NCI-H2227 (cell line): ENCODE results near the gene COMMD4.
"Not testable (repeated sequence)": the region's sequence is repeated elsewhere in the genome, so short reads cannot be mapped to it uniquely, and the experiment has no call there.

Experiments used
- DNase-seq: peaks from one replicate; lab custom pipeline; 2025; ENCODE audit not compliant: unreplicated experiment; lab: John Stamatoyannopoulos, UW

COMMD4 gene

GRCh38 chr15:75332093-75332492 is 3.8 kb upstream of the COMMD4 start:
- DNase-seq: not testable (repeated sequence)

DNA sequence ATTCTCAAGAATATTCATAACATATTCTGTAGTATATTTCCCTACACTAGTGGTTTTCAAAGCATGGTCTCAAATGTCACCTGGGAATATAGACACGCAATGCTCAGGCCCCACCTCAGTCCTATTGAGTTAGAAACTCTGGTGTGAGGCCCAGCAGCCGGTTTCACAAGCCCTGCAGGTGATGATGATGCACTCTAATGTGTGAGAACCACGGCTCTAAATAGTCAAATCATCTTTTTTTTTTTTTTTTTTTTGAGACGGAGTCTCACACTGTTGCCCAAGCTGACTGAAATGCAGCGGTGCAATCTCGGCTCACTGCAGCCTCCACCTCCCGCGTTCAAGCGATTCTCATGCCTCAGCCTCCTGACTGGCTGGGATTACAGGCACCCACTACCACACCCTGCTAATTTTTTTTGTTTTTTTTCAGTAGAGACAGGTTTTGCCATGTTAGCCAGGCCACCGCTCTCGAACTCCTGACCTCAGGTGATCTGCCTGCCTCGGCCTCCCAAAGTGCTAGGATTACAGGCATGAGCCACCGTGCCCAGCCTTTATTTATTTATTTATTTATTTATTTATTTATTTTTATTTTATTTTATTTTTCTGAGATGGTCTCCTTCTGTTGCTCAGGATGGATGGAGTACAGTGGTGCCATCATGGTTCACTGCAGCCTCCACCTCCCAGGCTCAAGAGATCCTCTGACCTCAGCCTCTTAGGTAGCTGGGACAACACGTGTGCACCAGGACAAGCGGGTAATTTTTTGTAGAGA is 2.0 kb upstream of the COMMD4 start:
- not testable (repeated sequence) for DNase-seq

GRCh38 chr15:75335313-75335704 is 554 bp upstream of the COMMD4 start:
- DNase-seq: no peak

GRCh38 chr15:75338661-75339240 is 2.9 kb downstream of the COMMD4 start:
- no peak for DNase-seq

DNA sequence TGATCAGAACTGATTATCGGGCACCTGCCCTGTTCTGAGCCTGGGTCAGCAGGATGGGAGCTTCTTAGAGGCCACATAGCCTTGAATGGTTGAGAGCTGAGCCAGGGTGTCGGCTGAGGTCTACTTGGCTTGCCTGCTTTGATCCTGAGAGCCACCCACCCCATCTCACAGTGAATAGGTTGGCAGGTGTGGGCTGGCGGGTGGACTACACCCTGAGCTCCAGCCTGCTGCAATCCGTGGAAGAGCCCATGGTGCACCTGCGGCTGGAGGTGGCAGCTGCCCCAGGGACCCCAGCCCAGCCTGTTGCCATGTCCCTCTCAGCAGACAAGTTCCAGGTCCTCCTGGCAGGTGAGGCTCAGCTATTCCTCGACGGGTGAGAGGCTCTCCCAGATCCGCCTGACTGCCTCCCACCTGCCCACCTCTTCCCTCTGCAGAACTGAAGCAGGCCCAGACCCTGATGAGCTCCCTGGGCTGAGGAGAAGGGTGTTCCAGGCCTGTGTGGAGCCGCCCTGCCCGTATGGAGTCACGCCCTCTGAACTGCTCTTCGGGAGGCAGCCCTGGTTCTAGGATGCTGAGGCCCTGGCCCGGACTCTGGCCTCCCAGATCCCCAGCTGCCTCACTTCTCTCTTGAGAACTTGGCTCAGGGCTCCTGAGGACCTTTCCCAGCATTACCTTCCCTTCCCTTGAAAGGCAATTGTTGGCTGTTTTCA is 3.8 kb downstream of the COMMD4 start:
- no peak for DNase-seq

DNA sequence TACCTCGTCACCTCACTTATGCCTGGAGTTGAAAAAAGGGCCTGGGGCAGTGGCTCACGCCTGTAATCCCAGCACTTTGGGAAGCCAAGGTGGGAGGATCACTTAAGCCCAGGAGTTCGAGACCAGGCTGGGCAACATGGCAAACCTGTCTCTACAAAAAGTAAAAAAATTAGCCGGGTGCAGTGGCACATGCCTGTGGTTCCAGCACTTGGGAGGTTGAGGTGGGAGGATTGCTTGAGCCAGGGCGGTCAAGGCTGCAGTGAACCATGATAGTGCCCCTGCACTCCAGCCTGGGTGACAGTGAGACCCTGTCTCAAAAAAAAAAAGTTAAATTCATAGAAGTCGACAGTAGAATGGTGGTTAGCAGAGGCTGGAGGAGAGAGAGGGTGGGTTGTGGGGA is 6.4 kb downstream of the COMMD4 start:
- no peak for DNase-seq

- not testable (repeated sequence) for DNase-seq
Observed at GRCh38 chr15:75343953-75344352, 8.1 kb downstream of the COMMD4 start.

GRCh38 chr15:75346796-75347221 is 10.9 kb downstream of the COMMD4 start, which contains the start of gene NEIL1:
NEIL1 (plus strand) TSS chr15:75347039; CDS start chr15:75348906, 1,867 bp downstream.
- no peak for DNase-seq

DNA sequence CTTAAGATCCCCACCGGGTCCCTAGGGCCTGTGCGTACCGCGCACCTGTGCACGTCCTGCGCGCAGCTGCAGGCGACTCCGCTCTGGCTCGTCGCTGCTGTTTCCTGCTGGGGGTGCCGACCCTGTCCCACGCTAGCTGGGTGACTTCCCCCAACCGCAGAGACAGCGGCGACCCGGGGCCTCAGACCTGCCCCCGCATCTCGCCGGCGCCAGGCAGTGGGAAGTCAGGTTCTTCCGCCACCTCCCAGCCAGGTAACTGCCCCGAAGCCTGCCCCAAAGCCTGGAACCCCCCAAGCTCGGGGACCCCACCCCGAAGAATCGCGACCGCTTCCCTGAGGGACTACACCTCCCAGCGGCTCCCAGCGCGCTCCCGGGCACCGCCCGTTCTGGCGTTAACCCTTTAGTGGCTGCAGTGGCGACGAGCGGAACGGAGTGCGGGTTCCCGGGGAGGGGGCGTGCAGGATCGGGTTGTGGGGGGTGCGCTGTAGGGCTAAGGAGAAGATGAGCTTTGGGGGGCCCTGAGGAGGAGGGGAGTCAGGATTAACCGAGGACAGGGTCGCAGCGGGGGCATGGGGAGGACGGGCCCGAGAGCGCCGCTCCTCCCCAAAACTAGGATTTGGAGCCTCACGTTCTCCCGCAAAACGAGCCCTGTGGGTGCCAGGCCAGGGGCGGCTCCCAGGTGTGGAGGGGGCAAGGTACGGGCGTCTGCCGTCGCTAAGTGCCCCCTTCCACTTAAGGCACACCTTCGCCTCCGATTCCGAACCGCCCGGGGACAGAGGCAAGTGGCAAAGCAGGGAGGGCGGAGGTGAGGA is 11.6 kb downstream of the COMMD4 start:
- DNase-seq: peak; percentile 69

DNA sequence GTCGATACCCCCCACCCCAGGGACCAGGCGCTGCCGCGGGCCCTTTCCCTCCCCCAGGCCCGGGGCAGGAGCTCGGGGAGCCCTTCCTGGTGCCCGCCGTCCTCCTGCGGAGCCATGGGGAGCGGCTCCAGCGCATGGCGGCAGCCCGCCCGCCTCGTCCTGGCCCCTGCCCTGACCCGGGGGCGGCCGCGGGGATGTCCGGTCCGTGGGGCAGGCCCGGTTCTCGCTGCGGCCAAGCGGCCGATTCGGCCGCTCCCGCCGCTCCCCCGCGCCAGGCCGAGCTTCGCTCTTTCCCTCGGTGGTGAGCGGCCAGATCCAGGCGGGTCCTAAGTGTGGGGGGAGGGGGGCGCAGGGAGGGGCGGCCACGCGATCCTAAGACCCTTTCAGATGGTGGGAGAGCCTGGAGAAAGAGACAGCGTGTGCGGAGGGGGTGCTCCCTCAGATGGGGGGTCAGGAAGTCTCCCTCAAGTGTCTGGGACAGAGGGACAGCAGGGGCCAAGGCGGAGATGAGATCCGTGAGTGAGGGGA is 12.2 kb downstream of the COMMD4 start:
- DNase-seq: no peak

- DNase-seq: no peak
Observed at GRCh38 chr15:75348562-75349350, 12.9 kb downstream of the COMMD4 start.

GRCh38 chr15:75349351-75349669 is 13.4 kb downstream of the COMMD4 start:
- not testable (repeated sequence) for DNase-seq

DNA sequence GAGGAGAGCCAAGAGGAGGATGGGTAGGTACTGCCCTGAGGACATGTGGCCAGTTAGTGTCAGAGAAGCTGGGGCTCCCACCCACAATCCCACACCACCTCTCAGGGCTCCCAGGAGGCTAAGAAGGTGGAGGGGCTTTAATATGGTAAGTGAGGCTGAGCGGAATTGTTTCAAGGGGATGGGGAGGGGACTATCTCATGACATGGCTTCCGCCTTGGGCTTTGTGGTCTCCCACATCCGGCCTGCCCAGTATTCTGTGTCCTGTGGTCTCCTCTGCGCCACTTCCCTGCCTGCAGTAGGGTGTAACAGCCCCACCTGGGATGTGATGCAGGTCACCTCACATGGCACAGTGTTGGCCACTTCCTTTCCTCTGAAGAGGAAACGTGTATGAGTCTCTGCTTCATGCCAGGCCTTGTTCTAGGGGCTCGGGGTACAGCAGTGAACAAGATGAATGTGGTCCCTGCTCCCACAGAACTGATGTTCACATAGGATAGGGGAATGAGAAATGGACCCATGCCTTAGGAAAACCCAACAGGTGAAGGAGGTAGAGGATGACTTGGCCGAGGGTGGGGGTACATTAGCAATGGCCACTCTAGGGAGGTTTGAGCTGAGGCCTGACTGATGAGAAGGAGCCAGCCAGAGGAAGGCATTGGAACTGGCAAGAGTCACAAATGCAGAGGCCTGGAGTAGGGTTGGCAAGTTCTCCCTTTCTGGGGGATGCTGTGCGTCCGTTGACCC is 14.2 kb downstream of the COMMD4 start:
- no peak for DNase-seq

- no peak for DNase-seq
Observed at GRCh38 chr15:75350601-75351361, 14.9 kb downstream of the COMMD4 start.

DNA sequence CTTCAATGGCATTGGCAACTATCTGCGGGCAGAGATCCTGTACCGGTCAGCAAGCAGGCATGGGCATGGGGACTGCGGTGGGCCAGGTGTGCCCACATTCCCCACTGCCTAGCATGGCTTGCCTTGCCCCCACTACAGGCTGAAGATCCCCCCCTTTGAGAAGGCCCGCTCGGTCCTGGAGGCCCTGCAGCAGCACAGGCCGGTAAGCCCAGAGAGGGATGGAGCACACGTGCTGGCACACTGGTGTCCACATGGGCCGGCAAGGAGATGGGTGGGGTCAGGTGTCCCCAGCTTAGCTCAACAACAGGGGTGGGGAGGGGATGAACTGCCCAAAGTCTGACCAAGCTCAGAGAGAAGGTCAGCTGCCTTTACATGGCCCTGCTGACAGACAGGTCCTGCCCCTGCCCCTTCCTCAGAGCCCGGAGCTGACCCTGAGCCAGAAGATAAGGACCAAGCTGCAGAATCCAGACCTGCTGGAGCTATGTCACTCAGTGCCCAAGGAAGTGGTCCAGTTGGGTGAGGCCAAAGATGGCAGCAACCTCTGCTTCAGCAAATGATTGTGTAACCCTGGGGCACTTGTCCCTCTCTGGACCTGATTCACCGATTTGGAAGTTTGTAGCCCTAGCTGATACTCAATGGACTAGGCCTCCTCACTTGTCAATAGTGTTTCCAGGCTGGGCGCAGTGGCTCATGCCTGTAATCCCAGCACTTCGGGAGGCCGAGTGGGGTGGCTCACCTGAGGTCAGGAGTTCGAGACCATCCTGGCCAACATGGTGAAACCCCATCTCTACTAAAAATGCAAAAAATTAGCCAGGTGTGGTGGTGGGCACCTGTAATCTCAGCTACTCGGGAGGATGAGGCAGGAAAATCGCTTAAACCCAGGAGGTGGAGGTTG is 16.6 kb downstream of the COMMD4 start:
- DNase-seq: no peak

GRCh38 chr15:75353604-75354003 is 17.7 kb downstream of the COMMD4 start:
- no peak for DNase-seq

DNA sequence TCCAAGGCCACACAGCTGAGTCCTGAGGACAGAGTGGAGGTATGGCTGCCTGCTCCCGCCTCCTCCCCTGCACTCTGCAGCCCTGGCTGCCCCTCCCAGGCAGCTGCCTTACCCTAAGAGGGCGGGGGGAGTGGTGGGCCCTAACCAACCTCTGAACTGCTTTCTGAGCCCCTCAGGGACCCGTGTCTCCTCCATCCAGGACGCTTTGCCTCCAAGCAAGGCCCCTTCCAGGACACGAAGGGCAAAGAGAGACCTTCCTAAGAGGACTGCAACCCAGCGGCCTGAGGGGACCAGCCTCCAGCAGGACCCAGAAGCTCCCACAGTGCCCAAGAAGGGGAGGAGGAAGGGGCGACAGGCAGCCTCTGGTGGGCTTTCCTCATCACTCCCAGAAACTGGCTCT is 18.6 kb downstream of the COMMD4 start:
- DNase-seq: no peak

DNA sequence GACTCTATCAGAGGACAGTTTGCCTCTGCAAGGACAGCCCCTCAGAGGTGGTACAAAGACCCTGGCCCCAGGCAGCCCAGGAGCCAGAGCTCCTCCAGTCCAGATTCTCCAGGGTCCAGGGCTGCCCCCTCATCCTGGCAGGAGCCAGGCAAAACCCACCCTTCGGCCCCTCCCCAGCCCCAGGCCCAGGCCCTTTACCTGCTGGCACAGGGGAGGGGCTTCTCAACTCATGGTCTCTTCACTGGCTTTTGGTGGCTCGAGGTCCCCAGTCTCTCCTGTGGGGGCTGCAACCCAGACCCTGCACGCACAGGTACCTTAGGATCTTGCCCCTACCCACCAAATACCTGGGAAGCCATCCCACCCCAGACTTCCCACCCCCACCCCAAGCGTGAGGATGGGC is 19.5 kb downstream of the COMMD4 start:
- DNase-seq: no peak
